ENCODE results near the gene CHERP. TPM values are rescaled to one million over a fixed set of nuclear protein-coding genes. Genes with fewer than 3 reads are reported as not detected.

CHERP gene
- total and polyA plus RNA-seq, 2 donors (not counting 1 experiment from before 2014, with no cell fraction given) = 2.4 to 6.1 TPM

DNA sequence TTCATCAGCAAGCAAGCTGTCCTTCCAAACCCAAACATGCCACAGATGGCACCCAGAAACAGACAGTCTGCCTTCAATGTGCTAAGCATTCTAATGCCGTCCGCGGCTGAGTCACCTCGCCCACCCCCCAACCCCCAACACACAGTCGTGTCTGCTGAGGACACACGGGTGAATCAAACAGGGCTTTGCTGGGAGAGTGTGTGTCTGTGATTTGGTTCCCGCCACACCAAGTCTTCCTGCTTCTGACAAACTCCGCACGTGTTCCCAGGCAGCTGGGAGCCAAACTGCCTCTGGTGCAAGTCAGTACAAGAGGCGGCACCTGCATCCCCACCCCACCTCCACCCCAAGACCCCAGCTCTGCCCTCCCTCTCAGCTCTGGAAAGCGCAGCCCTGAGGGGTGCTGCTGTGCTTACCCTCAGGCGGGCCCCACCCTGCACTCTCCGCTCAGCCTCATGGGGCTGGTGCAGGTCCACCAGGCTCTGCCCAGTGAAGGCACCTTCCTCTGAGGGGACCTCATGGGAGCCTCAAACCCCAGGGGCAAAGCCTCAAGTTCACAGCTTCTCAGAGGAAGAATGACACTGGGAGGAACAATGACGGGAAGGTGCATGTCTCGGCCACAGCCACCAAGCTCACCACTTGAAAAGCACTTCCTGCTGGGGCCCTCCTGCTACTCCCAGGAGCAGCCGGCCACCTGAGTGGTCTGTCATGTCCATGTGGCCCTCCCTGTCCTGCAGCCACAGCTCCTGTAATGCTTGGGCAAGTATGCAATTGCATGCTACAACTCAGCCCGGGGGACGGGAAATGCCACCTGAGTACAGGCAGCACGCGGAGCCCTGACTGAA lies 45.0 kb upstream of the CHERP start:
- H3K36me3 ChIP-seq (ENCODE audit: control insufficient read depth, insufficient read depth, low read length) = no peaks in the 10 kb centered on the region
- peaks cover 10% of the 10 kb centered on the region for H4K20me1 ChIP-seq (ENCODE audit: control insufficient read depth, extremely low read depth, insufficient read depth, low read length)
- peaks cover 88% of the 10 kb centered on the region for H3K79me2 ChIP-seq (ENCODE audit: control insufficient read depth, insufficient read depth, low read length)
- no peak overlapping the region for H3K9ac ChIP-seq (ENCODE audit: insufficient read depth, low read length)
- no peaks in the 10 kb centered on the region for H3K9me3 ChIP-seq (ENCODE audit: control insufficient read depth, insufficient read depth, low read depth, low read length)
- H2AFZ ChIP-seq (ENCODE audit: low read length) = no peak overlapping the region
- peaks cover 10% of the 10 kb centered on the region for H3K4me1 ChIP-seq (ENCODE audit: control insufficient read depth, extremely low read depth, insufficient read depth, low read length)
- no peak overlapping the region for H3K4me2 ChIP-seq (ENCODE audit: extremely low read depth, insufficient read depth, low read length)
- H3K27ac ChIP-seq (ENCODE audit: insufficient read depth, low read length) = no peak overlapping the region
- H3K4me3 ChIP-seq (replicated peaks in 1 of 4; ENCODE audit: control extremely low read depth in 1 of 4, insufficient read depth in 1 of 4, low read depth in 3 of 4, low read length in 4 of 4) = no peak overlapping the region
- TF ChIP-seq EZH2 (IDR thresholded peaks at IDR 0.05; ENCODE audit: low read length, missing control alignments) = no peak
- TF ChIP-seq, protein P1, sequence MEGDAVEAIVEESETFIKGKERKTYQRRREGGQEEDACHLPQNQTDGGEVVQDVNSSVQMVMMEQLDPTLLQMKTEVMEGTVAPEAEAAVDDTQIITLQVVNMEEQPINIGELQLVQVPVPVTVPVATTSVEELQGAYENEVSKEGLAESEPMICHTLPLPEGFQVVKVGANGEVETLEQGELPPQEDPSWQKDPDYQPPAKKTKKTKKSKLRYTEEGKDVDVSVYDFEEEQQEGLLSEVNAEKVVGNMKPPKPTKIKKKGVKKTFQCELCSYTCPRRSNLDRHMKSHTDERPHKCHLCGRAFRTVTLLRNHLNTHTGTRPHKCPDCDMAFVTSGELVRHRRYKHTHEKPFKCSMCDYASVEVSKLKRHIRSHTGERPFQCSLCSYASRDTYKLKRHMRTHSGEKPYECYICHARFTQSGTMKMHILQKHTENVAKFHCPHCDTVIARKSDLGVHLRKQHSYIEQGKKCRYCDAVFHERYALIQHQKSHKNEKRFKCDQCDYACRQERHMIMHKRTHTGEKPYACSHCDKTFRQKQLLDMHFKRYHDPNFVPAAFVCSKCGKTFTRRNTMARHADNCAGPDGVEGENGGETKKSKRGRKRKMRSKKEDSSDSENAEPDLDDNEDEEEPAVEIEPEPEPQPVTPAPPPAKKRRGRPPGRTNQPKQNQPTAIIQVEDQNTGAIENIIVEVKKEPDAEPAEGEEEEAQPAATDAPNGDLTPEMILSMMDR (conservative IDR thresholded peaks at IDR 0.05 in 1 of 2, IDR thresholded peaks at IDR 0.05 in 1 of 2; ENCODE audit: low read depth in 1 of 2, low read length in 2 of 2) = no peak
- no peaks in the 10 kb centered on the region for H3K27me3 ChIP-seq (ENCODE audit: control insufficient read depth, insufficient read depth, low read length)
- peak; percentile 9 to 71 for DNase-seq (ENCODE audit: low read depth in 2 of 2)

GRCh38 chr19:16586477-16586871 lies 44.2 kb upstream of the CHERP start:
- no peak overlapping the region for H3K4me2 ChIP-seq (ENCODE audit: extremely low read depth, insufficient read depth, low read length)
- no peak overlapping the region for H3K9ac ChIP-seq (ENCODE audit: insufficient read depth, low read length)
- no peaks in the 10 kb centered on the region for H3K36me3 ChIP-seq (ENCODE audit: control insufficient read depth, insufficient read depth, low read length)
- H3K9me3 ChIP-seq (ENCODE audit: control insufficient read depth, insufficient read depth, low read depth, low read length) = no peaks in the 10 kb centered on the region
- no peak overlapping the region for H2AFZ ChIP-seq (ENCODE audit: low read length)
- H3K4me1 ChIP-seq (ENCODE audit: control insufficient read depth, extremely low read depth, insufficient read depth, low read length) = peaks cover 14% of the 10 kb centered on the region
- no peak overlapping the region for H3K4me3 ChIP-seq (replicated peaks in 1 of 4; ENCODE audit: control extremely low read depth in 1 of 4, insufficient read depth in 1 of 4, low read depth in 3 of 4, low read length in 4 of 4)
- no peaks in the 10 kb centered on the region for H3K27me3 ChIP-seq (ENCODE audit: control insufficient read depth, insufficient read depth, low read length)
- no peak for DNase-seq (ENCODE audit: low read depth in 2 of 2)
- H3K27ac ChIP-seq (ENCODE audit: insufficient read depth, low read length) = no peak overlapping the region
- H4K20me1 ChIP-seq (ENCODE audit: control insufficient read depth, extremely low read depth, insufficient read depth, low read length) = peaks cover 10% of the 10 kb centered on the region
- peaks cover 88% of the 10 kb centered on the region for H3K79me2 ChIP-seq (ENCODE audit: control insufficient read depth, insufficient read depth, low read length)
- TF ChIP-seq, protein P1 (conservative IDR thresholded peaks at IDR 0.05 in 1 of 2, IDR thresholded peaks at IDR 0.05 in 1 of 2; ENCODE audit: low read depth in 1 of 2, low read length in 2 of 2) = no peak
- TF ChIP-seq EZH2 (IDR thresholded peaks at IDR 0.05; ENCODE audit: low read length, missing control alignments) = no peak

- peaks cover 10% of the 10 kb centered on the region for H4K20me1 ChIP-seq (ENCODE audit: control insufficient read depth, extremely low read depth, insufficient read depth, low read length)
Measured at GRCh38 chr19:16585808-16586476, 43.7 kb upstream of the CHERP start.

More at GRCh38 chr19:16585808-16586476, 43.7 kb upstream of the CHERP start:
- peaks cover 90% of the 10 kb centered on the region for H3K79me2 ChIP-seq (ENCODE audit: control insufficient read depth, insufficient read depth, low read length)
- no peak overlapping the region for H3K9ac ChIP-seq (ENCODE audit: insufficient read depth, low read length)
- no peaks in the 10 kb centered on the region for H3K9me3 ChIP-seq (ENCODE audit: control insufficient read depth, insufficient read depth, low read depth, low read length)
- no peak overlapping the region for H2AFZ ChIP-seq (ENCODE audit: low read length)
- H3K27me3 ChIP-seq (ENCODE audit: control insufficient read depth, insufficient read depth, low read length) = no peaks in the 10 kb centered on the region
- TF ChIP-seq EZH2 (IDR thresholded peaks at IDR 0.05; ENCODE audit: low read length, missing control alignments) = no peak
- TF ChIP-seq, protein P1 (conservative IDR thresholded peaks at IDR 0.05 in 1 of 2, IDR thresholded peaks at IDR 0.05 in 1 of 2; ENCODE audit: low read depth in 1 of 2, low read length in 2 of 2) = no peak
- no peak for DNase-seq (ENCODE audit: low read depth in 2 of 2)
- no peak overlapping the region for H3K4me3 ChIP-seq (replicated peaks in 1 of 4; ENCODE audit: control extremely low read depth in 1 of 4, insufficient read depth in 1 of 4, low read depth in 3 of 4, low read length in 4 of 4)
- no peak overlapping the region for H3K27ac ChIP-seq (ENCODE audit: insufficient read depth, low read length)
- no peak overlapping the region for H3K4me2 ChIP-seq (ENCODE audit: extremely low read depth, insufficient read depth, low read length)
- no peaks in the 10 kb centered on the region for H3K36me3 ChIP-seq (ENCODE audit: control insufficient read depth, insufficient read depth, low read length)
- peaks cover 16% of the 10 kb centered on the region for H3K4me1 ChIP-seq (ENCODE audit: control insufficient read depth, extremely low read depth, insufficient read depth, low read length)
